A549 treated with Mapracorat at 1 μM for 4 hours (cell line): ENCODE results near the gene PFN4. TPM values are rescaled to one million over a fixed set of nuclear protein-coding genes. Genes with fewer than 3 reads are reported as not detected.

Source experiments
- total RNA-seq: library from RNA; stranded (reverse); fragments of 200-300 nt; extraction: Qiagen RNA extraction; gene quantifications from 5 replicates; pipeline ENCODE4 v1.2.3, GENCODE V29; 2022

Gene PFN4
- total RNA-seq = 1.1 to 1.9 TPM (median 1.9 TPM) in 5 replicates

GRCh38 chr2:24123195-24123921 lies at the start of gene PFN4, which contains the start of gene FAM228B:
Gene PFN4, minus strand, starts transcription at chr2:24123334. Its CDS starts 799 bp downstream, at chr2:24122535.
Gene FAM228B, plus strand, starts transcription at chr2:24123469. Its CDS starts 893 bp downstream, at chr2:24124362.

GRCh38 chr2:24084386-24085199 lies 38.5 kb downstream of the PFN4 start, which contains the start of gene TP53I3:
Gene TP53I3, minus strand, starts transcription at chr2:24084834. Its CDS starts 508 bp downstream, at chr2:24084326.

GRCh38 chr2:24075915-24076848 lies 47.0 kb downstream of the PFN4 start, which contains the start of gene SF3B6:
Gene SF3B6, minus strand, starts transcription at chr2:24076326. Its CDS starts 97 bp downstream, at chr2:24076229.

Other genes with a start within 250 kb of the PFN4 start
- 5.6 to 8.5 TPM (median 7.2 TPM) in 5 replicates for gene ATAD2B, start 196.2 kb downstream of the PFN4 start, total RNA-seq
- gene UBXN2A, start 182.9 kb downstream of the PFN4 start, total RNA-seq = 19.8 to 25.0 TPM (median 22.7 TPM) in 5 replicates
- gene MFSD2B, start 113.2 kb downstream of the PFN4 start, total RNA-seq = 0.11 to 0.64 TPM (median 0.59 TPM) in 5 replicates
- 11.7 to 14.3 TPM (median 12.9 TPM) in 5 replicates for gene WDCP, start 75.9 kb downstream of the PFN4 start, total RNA-seq
- 10.6 to 12.7 TPM (median 11.5 TPM) in 5 replicates for gene FKBP1B, start 73.6 kb downstream of the PFN4 start, total RNA-seq
- gene SF3B6, start 47.0 kb downstream of the PFN4 start, total RNA-seq = 159 to 226 TPM (median 170 TPM) in 5 replicates
- gene TP53I3, start 38.5 kb downstream of the PFN4 start, total RNA-seq = 243 to 290 TPM (median 270 TPM) in 5 replicates
- gene FAM228B, start 135 bp upstream of the PFN4 start, total RNA-seq = 1.1 to 4.1 TPM (median 3.6 TPM) in 5 replicates
- gene FAM228A, start 51.7 kb upstream of the PFN4 start, total RNA-seq = not detected in 5 replicates
- 15.2 to 23.2 TPM (median 21.6 TPM) in 5 replicates for gene ITSN2, start 237.2 kb upstream of the PFN4 start, total RNA-seq